Kasumi-1 (cell line): Measurements from ENCODE around the gene PHAX.
A peak's percentile ranks its signal among the peaks of the same experiment; 100 is the strongest.
"Not testable (repeated sequence)": the region's sequence is repeated elsewhere in the genome, so short reads cannot be mapped to it uniquely, and the experiment has no call there.

ENCODE experiments used
- DNase-seq, 2 experiments: peaks; one replicate each; lab custom pipeline; 2025; lab: John Stamatoyannopoulos, UW

The PHAX gene

DNA sequence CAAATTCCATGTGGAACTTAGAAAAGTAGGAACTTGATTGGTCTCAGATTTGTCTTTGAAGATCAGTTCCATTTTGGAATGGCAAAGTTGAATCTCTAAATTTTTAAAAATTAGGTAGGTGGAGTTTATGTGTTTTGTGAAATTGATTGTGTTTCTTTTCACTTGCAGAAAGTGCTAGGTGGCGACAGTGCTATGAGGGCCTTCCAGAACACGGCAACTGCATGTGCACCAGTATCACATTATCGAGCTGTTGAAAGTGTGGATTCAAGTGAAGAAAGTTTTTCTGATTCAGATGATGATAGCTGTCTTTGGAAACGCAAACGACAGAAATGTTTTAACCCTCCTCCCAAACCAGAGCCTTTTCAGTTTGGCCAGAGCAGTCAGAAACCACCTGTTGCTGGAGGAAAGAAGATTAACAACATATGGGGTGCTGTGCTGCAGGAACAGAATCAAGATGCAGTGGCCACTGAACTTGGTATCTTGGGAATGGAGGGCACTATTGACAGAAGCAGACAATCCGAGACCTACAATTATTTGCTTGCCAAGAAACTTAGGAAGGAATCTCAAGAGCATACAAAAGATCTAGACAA lies 2.8 kb downstream of the PHAX start:
- no peak for DNase-seq

DNA sequence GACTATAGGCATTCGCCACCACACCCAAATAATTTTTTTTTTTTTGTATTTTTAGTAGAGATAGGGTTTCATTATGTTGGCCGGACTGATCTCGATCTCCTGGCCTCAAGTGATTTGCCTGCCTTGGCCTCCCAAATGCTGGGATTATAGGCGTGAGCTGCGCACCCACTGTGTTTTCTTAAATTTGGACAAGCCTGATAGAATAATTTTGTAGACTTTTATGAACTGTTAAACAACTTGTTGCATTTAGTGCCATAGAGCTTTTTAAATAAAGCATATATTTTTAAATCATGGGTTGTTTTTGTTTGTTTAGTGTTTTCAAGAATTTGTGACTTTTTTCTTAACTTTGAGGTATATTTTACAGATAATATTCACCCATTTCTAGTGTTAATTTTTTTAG lies 4.8 kb downstream of the PHAX start:
- DNase-seq, result no peak

DNA sequence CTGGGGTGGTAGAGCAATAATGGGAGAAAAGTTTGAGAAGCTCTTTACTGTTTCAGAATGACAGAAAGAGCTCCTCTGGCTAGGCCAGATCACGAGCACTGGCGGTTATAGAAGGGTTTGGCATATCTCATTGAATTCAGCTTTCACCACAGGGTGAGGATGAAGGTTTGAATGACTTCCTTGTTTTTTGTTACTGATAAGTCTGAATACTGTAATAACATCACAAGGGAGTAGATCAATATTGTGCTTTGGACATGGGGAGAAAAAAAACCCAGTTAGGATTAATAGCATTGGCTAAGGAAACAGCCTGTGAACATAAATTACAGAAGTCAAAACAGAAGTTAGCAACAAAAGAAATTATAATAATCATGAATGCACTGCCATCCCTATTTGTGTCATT lies 9.4 kb downstream of the PHAX start:
- no peak for DNase-seq

DNA sequence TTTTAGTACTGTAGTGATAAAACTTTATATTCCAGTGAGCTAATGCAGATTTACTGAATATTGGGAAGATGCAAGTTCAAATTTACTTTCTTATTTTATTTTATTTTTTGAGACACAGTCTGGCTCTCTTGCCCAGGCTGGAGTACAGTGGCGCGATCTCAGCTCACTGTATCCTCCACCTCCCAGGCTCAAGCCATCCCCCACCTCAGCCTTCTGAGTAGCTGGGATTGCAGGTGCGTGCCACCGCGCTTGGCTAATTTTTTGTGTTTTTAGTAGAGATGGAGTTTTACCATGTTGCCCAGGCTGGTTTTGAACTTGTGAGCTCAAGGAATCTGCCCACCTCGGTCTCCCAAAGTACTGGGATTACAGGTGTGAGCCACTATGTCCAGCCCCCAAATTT lies 9.9 kb downstream of the PHAX start:
- no peak for DNase-seq

GRCh38 chr5:126613941-126614592 lies 13.3 kb downstream of the PHAX start:
- DNase-seq, result no peak

DNA sequence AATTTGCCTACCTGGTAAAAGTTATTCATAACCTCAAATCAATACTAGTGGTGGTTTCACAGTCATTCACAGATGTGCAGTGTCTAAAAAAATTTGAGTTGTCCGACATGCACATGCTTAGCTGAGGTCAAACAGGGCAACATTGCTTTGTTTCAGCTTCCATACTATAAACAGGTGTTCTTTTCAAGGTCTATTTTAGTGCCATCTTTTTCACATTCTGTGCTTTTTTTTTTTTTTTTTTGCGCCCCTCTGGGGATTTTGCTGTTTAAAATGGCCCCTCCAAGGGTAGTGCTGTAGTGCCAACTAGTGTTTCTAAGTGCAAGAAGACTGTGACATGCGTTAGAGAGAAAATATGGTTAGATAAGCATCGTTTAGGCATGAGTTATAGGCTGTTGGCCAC lies 14.5 kb downstream of the PHAX start:
- no peak for DNase-seq

- not testable (repeated sequence) for DNase-seq
Observed at GRCh38 chr5:126617603-126618002, 16.9 kb downstream of the PHAX start.

GRCh38 chr5:126619781-126620180 lies 19.0 kb downstream of the PHAX start:
- DNase-seq, result no peak

- DNase-seq, result peak; percentile 28 to 36
Observed at GRCh38 chr5:126624534-126624933, 23.8 kb downstream of the PHAX start.

DNA sequence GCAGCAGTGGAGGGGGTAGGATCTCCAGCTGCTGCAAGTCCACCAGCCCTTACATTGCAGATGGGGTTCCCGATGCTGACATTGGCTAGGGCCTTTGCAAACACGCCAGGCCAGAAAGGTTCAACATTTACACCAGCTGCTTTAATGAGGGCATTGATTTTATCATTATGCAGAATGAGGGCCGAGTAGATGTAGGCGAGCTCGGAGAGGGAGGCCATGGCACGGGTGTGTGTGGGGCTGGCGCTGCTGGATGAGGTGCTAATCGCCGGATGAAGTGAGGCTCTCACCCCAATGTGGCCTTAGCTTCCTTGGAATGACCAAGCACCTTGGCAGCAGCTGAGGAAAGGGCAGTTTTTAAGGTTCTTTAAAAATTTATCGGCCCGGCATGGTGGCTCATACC lies 27.4 kb downstream of the PHAX start:
- DNase-seq, result no peak

DNA sequence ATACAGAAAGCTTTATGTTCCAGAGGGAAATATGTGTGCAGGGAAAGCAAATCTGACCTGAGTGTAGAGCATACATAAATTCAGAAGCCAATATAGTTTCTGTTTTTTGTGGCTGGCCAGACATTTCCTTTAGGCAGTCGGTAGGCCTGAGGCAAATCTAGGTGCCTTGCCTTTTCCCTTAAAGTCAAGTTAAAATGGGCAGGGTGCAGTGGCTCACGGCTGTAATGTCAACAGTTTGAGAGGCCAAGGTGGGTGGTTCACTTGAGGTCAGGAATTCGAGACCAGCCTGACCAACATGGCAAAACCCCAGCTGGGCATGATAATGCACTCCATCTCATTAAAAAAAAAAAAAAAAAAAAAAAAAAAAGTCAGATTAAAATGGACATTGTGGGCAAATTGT lies 31.2 kb downstream of the PHAX start:
- DNase-seq, result no peak

DNA sequence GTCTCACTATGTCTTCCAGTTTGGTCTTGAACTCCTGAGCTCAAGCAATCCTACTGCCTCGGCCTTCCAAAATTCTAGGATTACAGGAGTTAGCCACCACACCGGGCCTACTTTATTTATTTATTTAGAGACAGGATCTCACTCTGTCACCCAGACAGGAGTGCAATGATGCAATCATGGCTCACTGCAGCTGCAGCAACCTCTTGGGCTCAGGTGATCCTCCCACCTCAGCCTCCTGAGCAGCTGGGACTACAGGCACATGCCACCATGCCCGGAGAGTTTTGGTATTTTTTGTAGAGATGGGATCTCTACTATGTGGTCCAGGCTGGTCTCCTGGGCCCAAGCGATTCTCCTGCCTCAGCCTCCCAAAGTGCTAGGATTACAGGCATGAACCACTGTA lies 32.8 kb downstream of the PHAX start:
- no peak for DNase-seq

GRCh38 chr5:126635585-126635984 lies 34.8 kb downstream of the PHAX start:
- DNase-seq, result no peak

- DNase-seq, result no peak
Observed at GRCh38 chr5:126636956-126637355, 36.2 kb downstream of the PHAX start.

DNA sequence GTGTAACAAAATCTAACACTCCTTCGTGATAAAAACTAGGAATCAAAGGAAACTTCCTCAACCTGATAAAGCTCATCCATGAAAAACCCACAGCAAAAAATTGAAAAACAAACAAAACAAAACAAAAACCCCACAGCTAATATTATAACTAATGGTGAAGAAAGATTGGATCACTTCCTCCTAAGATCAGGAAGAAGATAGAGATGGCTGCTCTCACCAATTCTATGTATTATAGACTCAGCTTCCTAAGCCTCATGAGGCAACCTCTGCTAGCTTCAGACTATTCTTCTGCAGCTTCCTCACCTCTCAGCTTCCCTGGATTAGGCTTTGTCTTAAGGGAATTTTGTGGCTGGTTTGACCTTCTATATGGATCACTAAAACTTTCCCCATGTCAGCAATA lies 40.1 kb downstream of the PHAX start:
- DNase-seq, result no peak

- no peak for DNase-seq
Observed at GRCh38 chr5:126641387-126641786, 40.6 kb downstream of the PHAX start.

DNA sequence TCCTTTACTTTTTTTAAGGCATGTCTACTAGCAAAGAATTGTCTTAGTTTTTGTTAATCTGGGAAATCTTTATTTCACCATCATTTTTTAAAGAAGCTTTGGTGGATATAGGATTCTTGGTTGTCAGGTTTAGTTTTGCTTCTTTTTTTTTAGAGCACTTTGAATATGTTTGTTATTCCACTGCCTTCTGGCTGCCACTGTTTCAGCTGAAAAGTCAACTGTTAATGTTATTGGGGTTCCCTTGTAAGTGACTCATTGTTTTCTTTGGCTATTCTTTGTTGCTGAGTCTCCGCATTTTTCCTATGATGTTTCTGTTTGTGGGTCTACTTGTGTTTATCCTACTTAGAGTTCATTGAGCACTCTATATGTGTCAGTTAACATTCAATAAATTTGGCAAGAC lies 44.4 kb downstream of the PHAX start:
- DNase-seq, result no peak

DNA sequence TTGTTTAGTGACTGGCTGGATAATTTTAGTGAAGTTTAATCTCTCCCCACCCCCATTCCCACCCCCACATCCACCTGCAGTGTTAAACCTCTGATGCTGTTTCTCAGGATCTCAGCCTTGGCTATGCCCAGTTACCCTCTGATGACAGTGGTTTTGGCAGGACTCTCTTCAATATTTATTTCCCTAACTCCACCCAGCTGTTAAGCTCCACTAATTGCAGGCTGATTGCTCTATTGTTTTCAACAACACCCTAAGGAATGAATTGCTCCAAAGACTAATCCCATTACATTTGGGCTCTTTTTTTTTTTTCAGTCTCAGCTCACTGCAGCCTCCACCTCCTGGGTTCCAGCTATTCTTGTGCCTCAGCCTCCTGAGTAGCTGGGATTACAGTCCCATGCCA lies 46.3 kb downstream of the PHAX start:
- DNase-seq, result no peak

- DNase-seq, result no peak
Observed at GRCh38 chr5:126648471-126648870, 47.7 kb downstream of the PHAX start.

DNA sequence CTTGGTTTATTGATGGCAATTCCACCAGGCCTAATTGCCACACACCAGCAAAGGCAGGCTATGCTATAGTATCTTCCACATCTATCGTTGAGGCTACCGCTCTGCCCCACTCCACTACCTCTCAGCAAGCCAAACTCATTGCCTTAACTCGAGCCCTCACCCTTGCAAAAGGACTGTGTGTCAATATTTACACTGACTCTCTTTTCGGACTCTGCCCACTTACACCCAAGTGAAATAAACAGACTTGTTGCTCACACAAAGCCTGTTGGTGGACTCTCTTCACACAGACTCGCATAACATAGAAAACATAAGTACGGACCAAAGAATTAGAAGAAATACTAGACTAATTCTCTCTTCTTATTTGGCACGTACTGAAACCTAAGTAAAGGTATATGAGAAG lies 48.3 kb downstream of the PHAX start:
- not testable (repeated sequence) for DNase-seq

DNA sequence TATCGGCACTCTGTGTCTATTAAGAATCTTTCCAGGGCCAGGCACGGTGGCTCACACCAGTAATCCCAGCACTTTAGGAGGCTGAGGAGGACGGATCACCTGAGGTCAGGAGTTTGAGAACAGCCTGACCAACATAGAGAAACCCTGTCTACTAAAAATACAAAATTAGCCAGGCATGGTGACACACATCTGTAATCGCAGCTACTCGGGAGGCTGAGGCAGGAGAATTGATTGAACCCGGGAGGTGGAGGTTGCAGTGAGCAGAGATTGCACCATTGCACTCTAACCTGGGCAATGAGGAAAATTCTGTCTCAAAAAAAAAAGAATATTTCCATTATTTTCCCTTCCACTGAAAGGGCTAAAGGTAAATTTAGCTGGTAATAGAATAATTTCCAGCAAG lies 49.0 kb downstream of the PHAX start:
- DNase-seq, result not testable (repeated sequence)

GRCh38 chr5:126650463-126650862 lies 49.7 kb downstream of the PHAX start:
- no peak for DNase-seq

GRCh38 chr5:126651013-126651577 lies 50.3 kb downstream of the PHAX start:
- no peak for DNase-seq
